SKM-1 treated with dmso at 0.1 percent for 144 hours (cell line): ENCODE data around the gene CACNB1.

Source experiments
- DNase-seq: peaks from one replicate; lab custom pipeline; 2025; ENCODE audit not compliant: unreplicated experiment; lab: John Stamatoyannopoulos, UW

Gene CACNB1

DNA sequence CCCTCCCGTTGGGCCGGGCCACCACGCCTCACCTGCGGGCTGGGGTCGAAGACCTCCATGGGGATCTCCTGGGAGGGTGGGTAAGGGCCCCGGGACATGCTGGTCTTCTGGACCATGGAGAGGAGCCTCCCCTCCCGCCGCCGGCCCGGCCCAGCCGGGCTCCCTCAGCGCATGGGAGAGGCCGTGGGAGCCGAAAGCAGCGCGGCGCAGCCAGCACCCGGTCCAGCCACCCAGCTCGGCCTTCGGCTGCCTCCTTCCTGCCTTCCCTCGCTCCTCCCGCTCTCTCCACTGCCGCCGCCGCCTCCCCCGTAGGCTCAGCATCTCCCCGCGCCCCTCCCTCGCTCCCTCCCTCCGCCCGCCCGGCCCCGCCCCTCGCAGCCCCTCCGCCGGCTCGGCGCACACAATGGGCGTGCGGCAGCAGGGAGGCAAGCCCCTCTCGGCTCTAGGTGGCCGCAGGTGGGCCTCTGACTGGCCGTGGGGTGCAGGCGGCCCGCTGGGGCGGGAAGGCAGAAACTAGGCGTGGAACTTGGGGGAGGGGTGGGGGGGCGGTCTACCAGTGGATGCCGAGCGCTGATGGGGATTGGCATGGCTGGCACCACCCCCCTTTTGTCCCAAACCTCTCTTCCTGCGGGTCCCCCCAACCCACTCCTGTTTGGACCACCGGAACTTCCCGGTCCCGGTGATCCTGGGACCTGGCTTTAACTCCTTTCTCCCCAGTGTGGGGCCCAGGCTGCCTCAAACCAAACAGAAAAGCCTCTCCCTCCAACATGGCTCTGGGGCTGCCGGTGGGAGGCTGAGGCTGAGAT lies at the start of gene CACNB1:
TSS of gene CACNB1 (minus strand) at position 290 of the 806 bp plus-strand sequence. CDS start at position 116, 174 bp downstream.
- no peak for DNase-seq

DNA sequence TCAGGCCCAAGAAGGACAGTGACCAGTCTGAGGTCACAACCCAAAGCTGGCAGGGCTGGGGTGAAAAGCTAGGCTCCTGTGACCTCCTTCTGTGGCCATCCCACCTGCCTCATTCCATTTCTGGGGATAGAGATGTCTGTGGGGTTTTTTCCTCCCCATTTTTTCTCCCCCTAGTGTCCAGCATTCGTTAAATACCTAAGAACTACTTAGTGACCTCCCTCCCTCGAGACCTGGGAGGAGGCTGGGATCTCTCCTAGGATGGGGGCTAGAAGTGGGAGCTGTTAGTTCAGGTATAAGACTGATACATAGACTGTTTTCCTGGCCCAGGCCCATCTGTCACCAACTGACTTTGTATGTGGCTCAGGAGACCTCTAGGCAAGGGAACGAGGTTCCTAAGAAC lies 48.8 kb upstream of the CACNB1 start:
- DNase-seq, result no peak

DNA sequence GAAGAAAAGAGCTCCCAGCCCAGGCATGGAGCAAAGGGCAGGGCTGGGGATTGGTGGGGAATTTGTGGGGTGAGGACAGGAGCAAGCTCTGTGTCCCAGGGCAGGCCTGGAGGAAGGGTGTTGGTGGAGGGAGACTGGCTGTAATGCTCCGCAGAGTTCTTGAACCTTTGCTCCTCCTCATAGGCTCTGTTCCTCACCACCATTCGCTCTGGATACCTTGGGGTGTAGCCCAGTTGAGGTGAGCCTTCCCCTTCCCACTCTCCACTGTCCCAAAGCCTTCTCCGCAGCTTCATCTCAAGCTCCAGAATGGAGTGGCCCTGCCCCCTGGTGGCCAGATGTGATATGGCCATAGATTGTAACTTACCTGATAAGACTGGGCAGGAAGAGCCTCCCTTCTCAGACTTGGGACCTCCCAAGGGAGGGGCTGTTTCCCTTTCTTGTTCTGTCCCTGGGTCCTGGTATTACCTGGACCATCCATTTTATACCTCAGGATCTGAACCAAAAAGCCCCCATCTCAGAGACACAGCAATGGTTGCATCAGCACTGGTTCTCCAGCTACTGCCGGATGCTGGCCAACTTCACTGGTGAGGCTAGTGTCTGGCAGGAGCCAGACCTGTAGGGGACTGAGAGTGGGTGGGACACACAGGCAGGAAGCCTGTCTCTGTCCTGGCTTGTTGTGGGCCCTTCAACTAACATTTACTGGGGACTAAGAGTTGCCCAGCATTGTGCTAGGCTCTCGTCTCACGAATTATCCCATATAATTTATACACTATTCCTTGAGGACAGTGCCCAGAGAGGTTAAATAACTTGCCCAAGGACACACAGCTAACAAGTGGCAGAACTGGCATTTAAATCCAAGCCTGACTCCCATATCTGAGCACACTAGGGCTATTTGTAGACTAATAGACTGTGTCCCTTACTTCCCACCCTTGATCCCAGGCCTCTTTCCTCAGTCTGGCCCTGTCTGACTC lies 47.4 kb upstream of the CACNB1 start:
- peak; percentile 71 for DNase-seq

DNA sequence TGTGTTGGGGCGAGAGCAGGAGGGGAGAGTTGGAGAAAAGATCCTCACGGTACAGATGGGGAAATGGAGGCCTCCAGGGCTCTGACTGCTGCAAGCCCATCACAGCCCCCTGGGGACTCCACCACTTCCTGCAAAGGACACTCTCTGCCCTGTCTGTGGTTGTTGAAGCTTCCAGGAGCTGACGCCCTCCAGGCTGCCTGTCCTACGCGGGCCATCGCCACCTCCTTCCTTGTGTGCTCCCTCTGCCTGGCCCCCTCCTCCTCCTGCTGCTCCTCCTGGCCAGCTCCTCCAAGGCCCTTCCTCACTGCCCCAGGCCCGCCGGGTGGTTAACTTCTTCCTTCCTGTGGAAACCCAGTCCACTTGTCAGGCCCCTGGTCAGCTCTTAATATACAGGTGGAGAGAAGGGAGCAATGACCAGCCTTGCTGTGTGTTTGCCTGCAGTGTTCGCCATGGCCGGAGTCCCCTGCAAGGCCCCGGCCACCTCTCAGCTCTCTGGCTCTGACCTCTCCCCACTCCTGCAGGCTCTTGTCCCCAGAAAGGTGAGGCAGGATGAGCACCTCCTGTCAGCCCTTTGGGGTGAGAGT lies 46.6 kb upstream of the CACNB1 start:
- DNase-seq, result peak; percentile 11

DNA sequence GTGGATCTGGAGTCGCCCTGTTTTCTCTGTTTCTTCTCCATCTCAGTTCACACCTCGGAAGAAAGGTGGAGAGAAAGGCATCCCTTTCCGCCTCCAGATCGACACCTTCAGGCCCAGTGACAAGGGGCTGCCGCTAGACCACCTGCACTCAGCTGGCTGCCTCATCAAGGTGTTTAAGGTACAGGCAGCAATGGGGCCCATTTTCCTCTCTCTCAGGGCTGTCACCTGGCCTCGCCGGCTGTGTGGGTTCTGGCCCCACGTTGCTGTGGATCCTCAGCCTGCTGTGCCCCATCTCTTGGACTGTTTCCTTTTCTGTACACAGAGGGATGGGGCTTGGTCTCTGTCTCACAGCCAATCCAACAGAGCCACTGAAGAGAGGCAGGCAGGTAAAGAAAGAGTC lies 45.7 kb upstream of the CACNB1 start:
- no peak for DNase-seq

DNA sequence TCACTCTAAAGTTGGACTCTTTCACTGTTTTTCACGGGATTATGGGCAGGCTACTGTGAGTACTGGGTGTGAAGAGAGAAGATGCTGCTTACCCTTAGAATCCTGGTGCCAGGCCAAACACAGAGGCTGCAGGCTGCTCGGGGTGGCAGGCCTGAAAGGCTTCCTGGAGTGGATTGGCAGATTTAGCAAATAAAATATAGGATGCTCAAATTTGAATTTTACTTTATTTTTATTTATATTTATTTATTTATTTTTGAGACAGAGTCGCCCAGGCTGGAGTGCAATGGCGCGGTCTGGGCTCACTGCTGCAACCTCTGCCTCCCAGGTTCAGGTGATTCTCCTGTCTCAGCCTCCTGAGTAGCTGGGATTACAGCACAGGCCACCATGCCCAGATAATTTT lies 43.2 kb upstream of the CACNB1 start:
- no peak for DNase-seq

DNA sequence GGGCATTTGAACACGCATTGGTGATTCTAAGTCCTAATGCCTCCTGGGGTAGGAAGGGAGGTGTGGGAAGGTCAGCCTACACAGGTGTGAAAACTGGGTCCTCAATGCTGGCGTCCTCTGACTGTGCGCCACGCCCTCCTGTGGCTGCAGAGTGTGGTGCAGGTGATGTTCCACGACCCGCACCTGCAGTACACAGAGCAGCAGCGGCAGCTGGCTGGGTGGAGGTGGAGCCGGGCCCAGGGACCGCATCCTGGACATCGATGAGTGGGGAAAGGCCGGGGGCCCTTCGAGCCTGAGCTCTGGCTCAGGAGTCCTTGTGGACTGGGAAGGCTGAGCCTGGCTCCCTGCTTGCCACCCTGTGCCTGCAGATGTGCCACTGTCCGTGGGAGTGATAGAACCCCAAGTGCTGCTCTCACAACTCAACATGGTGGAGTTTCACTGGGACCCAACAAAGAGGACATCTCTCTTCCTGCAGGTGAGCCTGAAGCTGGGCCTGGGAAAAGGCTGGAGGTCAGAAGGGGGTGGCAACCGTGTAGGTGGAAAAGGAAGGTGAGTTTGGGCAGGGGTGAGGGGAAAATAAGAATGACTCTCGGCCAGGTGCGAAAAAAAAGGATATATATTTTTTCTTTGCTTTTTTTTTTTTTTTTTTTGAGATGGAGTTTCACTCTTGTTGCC lies 42.3 kb upstream of the CACNB1 start:
- no peak for DNase-seq

DNA sequence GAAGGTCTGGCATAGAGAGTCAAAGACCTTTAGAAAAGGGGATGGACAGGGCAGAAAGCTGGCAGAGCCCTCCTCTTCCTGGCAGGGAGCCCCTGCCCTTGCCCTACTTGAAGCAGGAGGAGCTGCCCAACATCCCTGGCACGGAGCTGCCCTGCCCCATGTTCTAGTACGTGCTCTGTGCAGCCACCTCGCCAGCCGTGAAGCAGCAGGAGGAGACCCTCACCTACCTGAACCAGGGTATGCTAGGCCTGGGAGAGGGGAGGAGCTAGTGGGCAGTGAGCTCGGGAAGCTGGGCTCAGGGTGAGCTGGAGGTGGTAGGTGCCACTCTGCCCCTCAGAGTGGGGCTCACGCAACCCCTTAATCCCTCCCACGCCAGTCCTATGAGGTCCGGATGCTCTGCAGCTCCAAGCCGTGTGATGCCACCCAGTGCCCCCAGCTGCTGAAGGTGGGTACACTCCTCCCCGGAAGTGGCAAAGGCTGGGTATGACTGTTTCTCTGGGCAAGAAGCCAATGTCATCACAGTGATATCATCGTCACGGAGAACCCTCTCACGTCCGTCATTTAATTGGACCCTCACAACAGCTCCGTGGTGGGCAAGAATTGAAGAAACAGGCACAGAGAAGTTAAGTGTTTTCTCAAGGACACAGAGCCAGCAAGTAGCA lies 41.0 kb upstream of the CACNB1 start:
- DNase-seq, result no peak

DNA sequence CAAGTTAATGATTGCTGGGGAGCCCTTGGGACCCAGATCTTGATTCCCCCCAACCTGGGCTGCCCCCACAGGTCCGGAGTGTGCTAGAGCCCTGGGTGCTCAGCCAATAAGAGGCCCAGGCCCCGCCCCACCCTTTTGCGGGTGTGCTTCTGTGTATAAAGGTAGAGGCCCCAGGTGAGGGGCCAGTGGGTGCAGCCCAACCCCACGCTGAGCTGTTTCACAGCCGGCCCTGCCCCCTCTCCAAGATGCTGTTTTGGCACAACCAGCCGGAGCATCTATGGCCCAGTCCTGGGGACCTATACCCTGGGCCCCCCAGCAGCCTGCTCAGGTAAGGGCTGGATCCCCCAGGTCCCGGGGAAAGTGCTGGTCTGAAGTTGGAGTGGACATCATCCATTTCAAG lies 40.1 kb upstream of the CACNB1 start:
- no peak for DNase-seq

DNA sequence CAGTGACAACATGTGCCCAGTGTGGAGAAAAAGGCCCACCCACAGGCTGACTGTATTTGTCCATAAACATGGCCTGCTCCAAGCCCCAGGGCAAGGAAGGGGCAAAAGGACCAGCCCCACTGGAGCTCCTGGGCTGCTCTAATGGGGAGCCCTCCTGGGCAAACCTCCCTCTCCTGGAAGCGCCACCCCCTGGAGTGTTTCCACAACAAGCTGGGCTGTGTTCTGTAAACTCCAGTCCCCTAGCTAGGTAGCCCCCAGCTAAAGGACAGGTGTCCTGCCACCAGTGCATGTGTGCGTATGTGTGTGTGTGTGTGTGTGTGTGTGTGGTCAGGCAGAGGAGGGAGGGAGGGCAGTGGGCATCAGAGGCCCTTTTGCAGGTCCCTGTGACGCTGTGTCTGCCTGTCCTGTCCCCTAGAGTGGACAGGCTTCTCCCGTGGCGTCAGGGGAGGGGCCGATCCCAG lies 39.5 kb upstream of the CACNB1 start:
- DNase-seq, result no peak

DNA sequence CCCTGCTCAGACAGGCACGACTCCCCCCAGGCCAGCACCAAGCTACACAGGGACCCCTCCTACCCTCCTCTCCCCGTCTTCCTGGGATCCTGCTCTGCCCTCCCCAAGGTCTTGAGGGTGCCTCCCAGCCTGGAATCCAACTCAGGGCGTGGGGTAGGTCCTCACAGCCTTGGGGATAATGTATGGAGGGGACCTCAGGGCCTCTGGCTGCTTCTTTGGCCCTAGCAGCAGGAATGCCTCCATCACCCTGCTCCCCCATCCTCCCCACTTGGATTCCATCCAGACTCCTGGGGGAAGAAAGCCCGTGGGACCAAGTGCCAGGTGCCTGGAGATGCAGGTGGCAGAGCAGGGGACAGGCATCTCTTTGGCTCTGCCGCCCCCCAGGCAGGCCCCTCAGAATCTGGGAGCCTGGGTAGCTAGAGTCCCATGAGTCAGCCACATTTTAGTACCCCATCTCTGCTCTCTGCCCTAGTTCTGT lies 39.0 kb upstream of the CACNB1 start:
- DNase-seq, result no peak

DNA sequence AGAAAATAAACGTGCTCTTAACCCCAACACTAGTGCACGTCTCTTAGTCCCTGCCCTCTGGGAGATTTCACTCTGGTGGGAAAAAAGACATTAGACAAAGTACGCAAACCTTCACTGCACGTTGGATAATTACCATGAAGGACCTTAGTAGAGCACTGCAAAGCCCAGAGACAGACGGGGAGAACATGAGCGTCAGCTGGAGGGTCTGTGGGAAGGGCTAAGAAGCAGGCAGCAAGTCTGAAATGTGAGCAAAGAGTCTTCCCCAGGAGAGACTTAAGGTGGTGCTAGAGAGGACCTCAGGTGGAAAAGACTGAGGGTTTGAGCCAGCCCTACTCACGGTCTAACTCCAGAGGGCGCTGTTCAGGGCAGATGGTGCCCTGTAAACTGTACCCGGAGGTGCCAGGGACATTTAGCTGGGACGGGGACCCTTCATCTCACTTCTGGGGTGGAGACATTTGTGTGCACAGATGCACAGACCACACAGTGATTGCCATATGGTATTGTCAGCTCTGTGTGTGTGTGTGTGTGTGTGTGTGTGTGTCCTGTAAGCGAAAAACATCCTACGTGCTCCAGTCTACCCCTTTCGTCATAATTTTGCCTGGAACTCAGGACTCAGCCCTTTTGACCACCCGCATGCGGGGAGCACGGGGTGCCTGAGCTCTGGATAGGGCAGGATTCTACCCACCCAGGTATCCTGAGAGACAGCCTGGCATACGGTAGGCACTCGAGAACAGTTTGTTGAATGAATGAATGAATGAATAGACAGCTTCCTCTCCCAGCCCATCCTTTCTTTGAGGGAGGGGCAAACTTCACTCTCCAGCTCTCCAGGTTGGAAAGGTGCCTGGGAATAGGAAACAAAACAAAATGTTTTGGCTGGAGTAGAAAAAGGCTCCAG lies 38.3 kb upstream of the CACNB1 start:
- DNase-seq, result peak; percentile 93

DNA sequence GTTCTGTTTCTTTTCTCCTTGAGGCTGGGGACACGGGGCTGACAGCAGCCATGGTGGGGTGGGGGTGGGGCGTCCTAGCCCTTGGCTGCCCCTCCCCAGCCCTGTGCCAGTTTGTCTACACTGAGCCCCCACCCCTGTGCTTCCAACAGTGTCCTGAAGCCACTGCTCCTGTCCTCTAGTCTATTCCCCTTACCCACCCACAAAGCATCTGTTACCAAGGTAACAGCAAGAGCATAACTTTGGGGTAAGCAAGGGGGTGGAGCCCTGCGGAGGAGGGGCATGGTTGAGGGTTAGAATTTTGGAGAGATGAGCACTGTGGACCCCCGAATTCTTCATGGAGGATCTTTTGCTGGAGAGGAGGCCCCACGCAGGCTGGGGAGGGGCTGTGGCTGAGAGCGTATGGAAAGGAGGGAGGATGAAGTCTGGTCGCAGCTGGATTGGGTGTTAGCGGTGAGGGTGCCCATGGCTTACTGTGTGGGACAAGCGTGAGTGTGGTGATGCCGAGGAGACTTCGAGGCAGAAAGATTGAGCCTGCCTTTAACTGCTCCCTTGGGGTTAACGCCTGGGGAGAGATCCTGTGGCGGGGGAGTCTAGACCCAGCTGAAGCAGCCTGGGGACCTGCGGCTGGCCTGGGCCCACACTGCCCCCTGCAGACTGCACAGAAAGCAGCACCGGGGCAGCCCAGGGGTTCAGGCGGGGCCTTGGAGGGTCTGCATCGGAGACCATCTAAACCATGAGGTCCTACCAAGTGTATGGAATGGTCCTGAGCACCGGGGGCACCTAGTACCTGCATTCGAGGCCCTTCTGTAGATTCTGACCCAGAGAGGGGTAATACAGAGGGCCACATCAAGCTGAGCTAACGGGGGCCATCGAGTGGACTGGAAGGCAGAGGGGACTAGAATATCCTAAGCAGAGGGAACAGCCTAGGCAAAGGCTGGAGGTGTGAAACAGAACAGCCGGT lies 34.4 kb upstream of the CACNB1 start:
- DNase-seq, result peak; percentile 9

DNA sequence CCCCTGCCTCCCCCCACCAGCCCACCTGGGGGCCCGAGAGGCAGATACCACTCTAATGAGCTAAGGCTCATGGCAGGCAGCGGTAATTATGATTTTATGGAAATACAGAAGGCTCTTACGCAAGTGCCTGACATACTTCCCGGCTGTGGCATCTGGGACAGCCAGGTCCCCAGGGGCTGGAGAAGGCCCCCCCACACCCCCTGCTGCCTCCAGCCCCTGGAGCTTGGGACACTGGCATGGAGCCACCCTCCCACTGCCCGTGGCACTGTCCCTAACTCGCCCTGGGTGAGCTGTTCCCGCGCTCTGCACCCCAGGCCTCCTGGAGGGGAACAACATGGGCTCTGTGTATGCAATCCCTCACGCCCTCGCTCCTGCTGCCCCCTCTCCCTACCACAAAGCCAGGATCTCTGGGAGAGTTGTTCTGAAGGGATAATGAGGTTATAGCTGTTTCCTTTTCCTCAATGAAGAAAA lies 33.7 kb upstream of the CACNB1 start:
- DNase-seq, result no peak

DNA sequence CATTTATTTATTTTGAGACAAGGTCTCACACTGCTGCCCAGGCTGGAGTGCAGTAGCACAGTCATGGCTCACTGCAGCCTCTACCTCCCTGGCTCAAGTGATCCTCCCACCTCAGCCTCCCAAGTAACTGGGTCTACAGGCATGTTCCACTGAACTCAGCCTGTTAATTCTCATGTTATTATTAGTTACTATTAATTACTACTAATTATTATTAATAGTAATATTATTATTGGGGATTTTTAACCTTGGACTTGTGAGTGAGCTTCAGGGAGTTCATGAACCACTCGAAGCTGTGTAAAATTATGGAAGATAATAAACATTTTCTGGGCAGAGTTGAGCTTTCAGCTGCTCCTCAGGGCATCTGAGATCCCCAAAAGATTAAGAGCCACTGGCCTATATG lies 32.9 kb upstream of the CACNB1 start:
- DNase-seq, result no peak

DNA sequence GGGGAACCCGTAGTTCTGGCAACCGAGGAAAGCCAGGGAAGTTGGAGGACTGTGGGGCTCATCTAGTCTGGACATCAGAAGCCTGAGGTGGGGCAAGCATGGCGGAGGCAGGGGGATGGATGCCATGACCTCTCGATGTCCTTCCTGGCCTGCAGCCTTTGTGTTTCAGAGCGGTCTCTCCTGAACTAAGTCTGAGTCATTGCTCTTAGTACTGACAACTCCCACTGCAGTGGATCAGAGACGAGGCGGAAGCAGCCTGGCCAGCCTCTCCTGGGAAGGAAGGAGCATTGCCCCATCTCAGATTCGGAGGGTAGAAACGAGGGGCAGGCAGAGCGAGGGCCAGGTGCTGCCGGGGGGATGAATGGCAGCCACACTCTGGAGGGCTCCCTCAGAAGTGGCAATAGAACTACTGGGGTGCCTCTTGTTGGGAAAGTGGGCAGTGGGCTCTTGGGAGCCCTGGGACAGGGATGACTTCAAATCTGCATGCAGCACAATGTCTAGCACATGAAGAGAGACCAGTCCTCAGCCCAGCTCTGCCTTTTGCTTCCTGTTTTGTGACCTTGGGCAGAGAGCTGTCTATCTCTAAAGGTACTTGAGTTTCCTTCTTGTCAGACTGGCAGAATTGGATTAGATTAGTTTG lies 31.9 kb upstream of the CACNB1 start:
- DNase-seq, result peak; percentile 19

DNA sequence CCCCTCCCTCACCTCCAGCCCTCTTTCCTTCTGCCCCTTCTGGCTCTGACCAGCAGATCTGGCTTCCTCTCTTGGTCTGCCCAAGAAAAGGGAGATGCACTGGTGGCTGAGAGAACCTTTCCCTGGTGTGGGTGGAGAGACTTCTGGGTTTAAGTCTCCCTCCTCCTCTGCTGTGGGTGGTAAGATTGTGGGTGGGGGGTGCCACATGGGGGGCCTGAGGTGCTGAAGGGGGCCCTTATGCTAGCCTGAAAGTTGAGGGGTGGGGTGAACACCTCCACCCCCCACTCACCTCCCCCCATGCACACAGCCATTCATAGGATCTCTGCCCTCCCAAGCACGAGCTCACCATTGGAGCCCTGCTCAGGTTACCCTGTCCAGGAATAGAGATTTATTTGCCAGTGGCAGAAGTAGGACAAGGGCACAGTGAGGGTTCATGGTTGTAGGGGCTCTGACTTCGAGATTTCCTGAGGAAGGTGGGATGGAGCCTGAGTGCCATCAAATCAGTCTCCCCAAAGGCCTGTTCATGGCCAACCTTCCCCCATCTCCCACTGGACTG lies 30.0 kb upstream of the CACNB1 start:
- no peak for DNase-seq
